Caco-2 (cell line): ENCODE results near the gene FIP1L1. TPM values are rescaled to one million over a fixed set of nuclear protein-coding genes. Genes with fewer than 3 reads are reported as not detected.

ENCODE experiments used
- BruUV-seq: library from RNA; stranded (reverse); fragments of 400-500 nt; replicated peaks from 2 replicates; lab custom pipeline; 2021; lab: Mats Ljungman, UMichigan
- CTCF ChIA-PET: fragments of 300-600 bp; sonication (Branson Sonifier 250); formaldehyde crosslinking; loops from one replicate; lab custom pipeline; 2022; ENCODE audit warnings: antibody characterized with exemption; lab: Charles Lee
- POLR2A ChIA-PET: fragments of 300-600 bp; sonication (Branson Sonifier 250); formaldehyde crosslinking; loops from one replicate; lab custom pipeline; 2022; ENCODE audit warnings: antibody characterized with exemption; lab: Charles Lee
- DNase-seq, 2 experiments: peaks; one replicate each; pipeline versions ENCODE4 v3.0.0 to v3.0.0-alpha.2; 2020 to 2022
- H3K27me3 ChIP-seq: replicated peaks from 2 replicates; pipeline ENCODE4 v1.6.0; 2011; ENCODE audit warnings: low read length; ENCODE audit not compliant: control insufficient read depth, insufficient read depth
- H3K36me3 ChIP-seq: 2 replicates; pipeline ENCODE4 v1.5.1; 2011; ENCODE audit warnings: low read length; ENCODE audit not compliant: control insufficient read depth, insufficient read depth
- H3K4me1 ChIP-seq: fragments of 250-450 bp; sonication (Bioruptor Pico); 2 replicates; pipeline ENCODE4 v1.5.1; 2020; ENCODE audit warnings: mild to moderate bottlenecking
- H3K4me3 ChIP-seq: 2 replicates; pipeline ENCODE4 v1.5.1; 2011; ENCODE audit warnings: low read depth, mild to moderate bottlenecking, control low read depth, low read length
- H3K9me3 ChIP-seq: fragments of 250-450 bp; sonication (Bioruptor Pico); 2 replicates; pipeline ENCODE4 v1.5.1; 2020; ENCODE audit warnings: mild to moderate bottlenecking, moderate library complexity
- H3K27ac Mint-ChIP-seq: one replicate; pipeline ENCODE4 v1.8.0; 2022; ENCODE audit warnings: mixed read lengths; ENCODE audit not compliant: unreplicated experiment
- H3K27me3 Mint-ChIP-seq: one replicate; pipeline ENCODE4 v1.8.0; 2022; ENCODE audit warnings: mixed read lengths; ENCODE audit not compliant: insufficient read depth, unreplicated experiment
- H3K36me3 Mint-ChIP-seq: one replicate; pipeline ENCODE4 v1.8.0; 2022; ENCODE audit warnings: mild to moderate bottlenecking, mixed read lengths; ENCODE audit not compliant: insufficient read depth, unreplicated experiment
- H3K4me1 Mint-ChIP-seq: one replicate; pipeline ENCODE4 v1.8.0; 2022; ENCODE audit warnings: low read depth, mixed read lengths; ENCODE audit not compliant: unreplicated experiment
- H3K4me3 Mint-ChIP-seq: one replicate; pipeline ENCODE4 v1.8.0; 2022; ENCODE audit warnings: mild to moderate bottlenecking, moderate library complexity, mixed read lengths; ENCODE audit not compliant: unreplicated experiment
- H3K9me3 Mint-ChIP-seq: one replicate; pipeline ENCODE4 v1.8.0; 2022; ENCODE audit warnings: mixed read lengths; ENCODE audit not compliant: unreplicated experiment
- CTCF ChIP-seq, 2 experiments: fragments of 200-600 bp in 1 of 2; IDR thresholded peaks; 1 replicate in 1 of 2; 2 replicates in 1 of 2; pipeline versions ENCODE4 v1.5.1 to v1.8.0; 2011 to 2022; ENCODE audit warnings: antibody characterized with exemption in 1 of 2, control low read depth in 1 of 2, inconsistent platforms in 1 of 2, low read depth in 1 of 2, low read length in 1 of 2, mild to moderate bottlenecking in 1 of 2, moderate library complexity in 1 of 2; ENCODE audit not compliant: insufficient read depth in 1 of 2, severe bottlenecking in 1 of 2, unreplicated experiment in 1 of 2
- intact Hi-C: fragments of 100-400 bp; cut with micrococcal nuclease; formaldehyde crosslinking; loops from one replicate; pipeline ENCODE4 v1.10.0; 2022; ENCODE audit not compliant: unreplicated experiment
- total RNA-seq: library from RNA; stranded (reverse); gene quantifications from 2 replicates; pipeline ENCODE4 v1.2.3, GENCODE V29; 2022

The FIP1L1 gene
- total RNA-seq, 1 experiment from 2014 or later = 62.5 TPM

- no peaks in the 10 kb centered on the region for H3K27me3 Mint-ChIP-seq
- no peak overlapping the region for H3K4me3 Mint-ChIP-seq
- no peak for DNase-seq
- ChIA-PET POLR2A (no interaction called here), CTCF (no interaction called here)
- no peak overlapping the region for H3K4me3 ChIP-seq
- H3K9me3 ChIP-seq = no peaks in the 10 kb centered on the region
- intact Hi-C loops = loop anchor here (10.0 kb wide), 1 partner anchor 184 kb away; no protein-coding TSS in a partner anchor
- H3K9me3 Mint-ChIP-seq = no peaks in the 10 kb centered on the region
- H3K27ac Mint-ChIP-seq = no peak overlapping the region
- no peaks in the 10 kb centered on the region for H3K4me1 Mint-ChIP-seq
- H3K27me3 ChIP-seq = no peaks in the 10 kb centered on the region
- H3K4me1 ChIP-seq = peaks cover 8% of the 10 kb centered on the region
- peaks cover 6% of the 10 kb centered on the region for H3K36me3 Mint-ChIP-seq
- TF ChIP-seq CTCF (IDR thresholded peaks at IDR 0.05; ENCODE audit: insufficient read depth in 1 of 2, low read depth in 1 of 2, low read length in 1 of 2, severe bottlenecking in 1 of 2, unreplicated experiment in 1 of 2) = no peak
- BruUV-seq = no TSS peak
- H3K36me3 ChIP-seq = no peaks in the 10 kb centered on the region
Measured at GRCh38 chr4:53498706-53499105, 121.3 kb downstream of the FIP1L1 start.

DNA sequence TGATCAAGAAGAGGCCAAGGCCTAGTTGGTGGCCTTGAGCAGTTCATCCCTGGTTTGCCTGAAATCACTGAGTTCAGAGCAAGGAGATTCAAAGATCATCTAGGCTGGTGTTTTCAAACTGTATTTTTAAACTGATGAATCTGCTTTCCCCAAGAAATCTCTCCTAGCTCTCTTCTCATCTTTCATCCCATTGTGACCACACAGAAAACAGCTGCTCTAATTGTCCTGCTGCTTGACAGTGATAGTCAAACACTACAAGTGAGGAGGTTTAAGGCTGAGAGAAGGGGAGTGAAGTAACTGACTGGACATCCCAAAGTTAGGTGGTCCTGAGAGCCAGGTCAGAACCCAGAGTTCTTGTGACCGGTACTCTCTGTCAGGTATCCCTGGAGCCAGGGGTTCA is 122.3 kb downstream of the FIP1L1 start:
- no peak overlapping the region for H3K27ac Mint-ChIP-seq
- H3K9me3 Mint-ChIP-seq = no peaks in the 10 kb centered on the region
- H3K4me3 Mint-ChIP-seq = no peak overlapping the region
- Histone ChIP-seq H3K4me3 (no peak overlapping the region), H3K36me3 (no peaks in the 10 kb centered on the region), H3K27me3 (no peaks in the 10 kb centered on the region), H3K9me3 (no peaks in the 10 kb centered on the region), H3K4me1 (peaks cover 8% of the 10 kb centered on the region)
- ChIA-PET CTCF (no interaction called here), POLR2A (no interaction called here)
- no TSS peak for BruUV-seq
- intact Hi-C loops = loop anchor here (10.0 kb wide), 1 partner anchor 185 kb away; no protein-coding TSS in a partner anchor
- no peaks in the 10 kb centered on the region for H3K4me1 Mint-ChIP-seq
- no peak for DNase-seq
- no peaks in the 10 kb centered on the region for H3K27me3 Mint-ChIP-seq
- no peak for TF ChIP-seq CTCF (IDR thresholded peaks at IDR 0.05; ENCODE audit: insufficient read depth in 1 of 2, low read depth in 1 of 2, low read length in 1 of 2, severe bottlenecking in 1 of 2, unreplicated experiment in 1 of 2)
- peaks cover 6% of the 10 kb centered on the region for H3K36me3 Mint-ChIP-seq

DNA sequence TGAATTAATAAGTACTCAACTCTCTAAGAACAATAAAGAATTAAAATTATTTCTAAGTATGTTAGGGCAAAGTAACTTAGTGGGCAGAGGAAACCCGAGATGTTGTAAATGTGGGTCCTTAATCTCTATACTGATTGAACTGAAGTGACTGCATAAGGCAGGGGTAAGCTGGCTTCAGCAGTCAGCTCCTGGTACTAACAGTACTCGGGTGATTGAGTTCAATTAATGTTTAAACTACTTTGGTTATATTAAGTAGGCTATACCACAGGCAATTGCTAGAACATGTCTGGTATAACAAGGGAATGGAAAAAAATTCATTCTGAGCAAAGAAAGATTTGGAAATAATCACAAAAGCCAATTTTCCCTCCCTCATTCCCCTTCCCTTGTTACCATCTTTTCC is 123.1 kb downstream of the FIP1L1 start:
- H3K4me3 Mint-ChIP-seq = no peak overlapping the region
- Histone ChIP-seq H3K9me3 (no peaks in the 10 kb centered on the region), H3K36me3 (no peaks in the 10 kb centered on the region), H3K4me3 (no peak overlapping the region), H3K27me3 (no peaks in the 10 kb centered on the region), H3K4me1 (peaks cover 8% of the 10 kb centered on the region)
- intact Hi-C loops = no loop called here
- no peak for TF ChIP-seq CTCF (IDR thresholded peaks at IDR 0.05; ENCODE audit: insufficient read depth in 1 of 2, low read depth in 1 of 2, low read length in 1 of 2, severe bottlenecking in 1 of 2, unreplicated experiment in 1 of 2)
- no peak overlapping the region for H3K27ac Mint-ChIP-seq
- no peaks in the 10 kb centered on the region for H3K4me1 Mint-ChIP-seq
- H3K27me3 Mint-ChIP-seq = no peaks in the 10 kb centered on the region
- no peak for DNase-seq
- H3K9me3 Mint-ChIP-seq = no peaks in the 10 kb centered on the region
- no TSS peak for BruUV-seq
- POLR2A ChIA-PET = no interaction called here
- CTCF ChIA-PET = interaction anchor here (0.6 kb wide), 1 partner anchor 45 kb away, joined by 4 read pairs; no protein-coding TSS in a partner anchor
- peaks cover 6% of the 10 kb centered on the region for H3K36me3 Mint-ChIP-seq
